ENCODE results near the gene LZTS2. TPM values are rescaled to one million over a fixed set of nuclear protein-coding genes. Genes with fewer than 3 reads are reported as not detected.
A peak's percentile ranks its signal among the peaks of the same experiment; 100 is the strongest.

The LZTS2 gene
- total RNA-seq, 2 donors from 2014 or later, result 40.0 to 71.0 TPM

DNA sequence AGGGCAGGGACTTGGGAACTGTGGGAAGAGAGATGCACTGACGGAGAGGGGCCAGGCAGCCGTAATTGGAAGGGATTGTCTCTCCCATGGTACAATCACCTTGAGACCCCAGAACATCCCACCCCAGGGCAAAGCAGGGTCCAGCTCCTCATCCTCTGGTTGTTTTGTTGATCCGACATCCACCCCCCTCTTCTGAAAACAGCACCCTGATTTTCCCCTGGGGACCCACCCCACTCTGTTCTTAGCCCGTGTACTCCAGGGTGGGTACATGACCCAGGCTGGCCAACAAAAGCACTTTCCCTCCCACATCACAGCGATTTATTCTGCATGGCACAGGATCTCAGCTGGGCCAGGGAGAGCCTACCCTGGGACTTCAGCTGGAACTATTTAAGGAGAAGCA, 17.2 kb downstream of the LZTS2 start:
- Histone ChIP-seq H3K4me3 (no peak overlapping the region), H3K27me3 (no peaks in the 10 kb centered on the region), H3K4me1 (peaks cover 0 to 30% of the 10 kb centered on the region in 2 donors), H3K36me3 (no peaks in the 10 kb centered on the region), H3K27ac (no peak overlapping the region), H3K9me3 (no peaks in the 10 kb centered on the region)
- no peak for DNase-seq (ENCODE audit: low spot score)
- TF ChIP-seq, protein P1, sequence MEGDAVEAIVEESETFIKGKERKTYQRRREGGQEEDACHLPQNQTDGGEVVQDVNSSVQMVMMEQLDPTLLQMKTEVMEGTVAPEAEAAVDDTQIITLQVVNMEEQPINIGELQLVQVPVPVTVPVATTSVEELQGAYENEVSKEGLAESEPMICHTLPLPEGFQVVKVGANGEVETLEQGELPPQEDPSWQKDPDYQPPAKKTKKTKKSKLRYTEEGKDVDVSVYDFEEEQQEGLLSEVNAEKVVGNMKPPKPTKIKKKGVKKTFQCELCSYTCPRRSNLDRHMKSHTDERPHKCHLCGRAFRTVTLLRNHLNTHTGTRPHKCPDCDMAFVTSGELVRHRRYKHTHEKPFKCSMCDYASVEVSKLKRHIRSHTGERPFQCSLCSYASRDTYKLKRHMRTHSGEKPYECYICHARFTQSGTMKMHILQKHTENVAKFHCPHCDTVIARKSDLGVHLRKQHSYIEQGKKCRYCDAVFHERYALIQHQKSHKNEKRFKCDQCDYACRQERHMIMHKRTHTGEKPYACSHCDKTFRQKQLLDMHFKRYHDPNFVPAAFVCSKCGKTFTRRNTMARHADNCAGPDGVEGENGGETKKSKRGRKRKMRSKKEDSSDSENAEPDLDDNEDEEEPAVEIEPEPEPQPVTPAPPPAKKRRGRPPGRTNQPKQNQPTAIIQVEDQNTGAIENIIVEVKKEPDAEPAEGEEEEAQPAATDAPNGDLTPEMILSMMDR (IDR thresholded peaks at IDR 0.05), result no peak

- Histone ChIP-seq H3K27ac (no peak overlapping the region), H3K4me1 (peaks cover 0 to 16% of the 10 kb centered on the region in 2 donors), H3K4me3 (no peak overlapping the region), H3K27me3 (no peaks in the 10 kb centered on the region), H3K36me3 (no peaks in the 10 kb centered on the region), H3K9me3 (no peaks in the 10 kb centered on the region)
- DNase-seq (ENCODE audit: low spot score), result no peak
- TF ChIP-seq, protein P1 (IDR thresholded peaks at IDR 0.05), result no peak
Measured at GRCh38 chr10:101018118-101018599, 18.6 kb downstream of the LZTS2 start.

GRCh38 chr10:101018600-101019439, 19.2 kb downstream of the LZTS2 start:
- Histone ChIP-seq H3K36me3 (no peaks in the 10 kb centered on the region), H3K27me3 (no peaks in the 10 kb centered on the region), H3K27ac (no peak overlapping the region), H3K4me1 (peaks cover 0 to 12% of the 10 kb centered on the region in 2 donors), H3K4me3 (no peak overlapping the region), H3K9me3 (no peaks in the 10 kb centered on the region)
- peak; percentile 85 for DNase-seq (ENCODE audit: low spot score)
- TF ChIP-seq, protein P1 (IDR thresholded peaks at IDR 0.05), result peak in 1 of 2 donors; percentile 80

- Histone ChIP-seq H3K9me3 (no peaks in the 10 kb centered on the region), H3K36me3 (no peaks in the 10 kb centered on the region), H3K27ac (no peak overlapping the region), H3K4me3 (no peak overlapping the region), H3K4me1 (peaks cover 0 to 7% of the 10 kb centered on the region in 2 donors), H3K27me3 (no peaks in the 10 kb centered on the region)
- TF ChIP-seq, protein P1 (IDR thresholded peaks at IDR 0.05), result no peak
- DNase-seq (ENCODE audit: low spot score), result no peak
Measured at GRCh38 chr10:101019440-101019703, 19.8 kb downstream of the LZTS2 start.

GRCh38 chr10:101020427-101021075, 20.9 kb downstream of the LZTS2 start:
- no peaks in the 10 kb centered on the region for H3K36me3 ChIP-seq
- peaks cover 0 to 7% of the 10 kb centered on the region in 2 donors for H3K4me1 ChIP-seq
- no peak for DNase-seq (ENCODE audit: low spot score)
- TF ChIP-seq, protein P1 (IDR thresholded peaks at IDR 0.05), result no peak
- no peaks in the 10 kb centered on the region for H3K9me3 ChIP-seq
- H3K27ac ChIP-seq, result no peak overlapping the region
- no peaks in the 10 kb centered on the region for H3K27me3 ChIP-seq
- H3K4me3 ChIP-seq, result no peak overlapping the region
